ENCODE measurements around the gene ZNF527. TPM values are rescaled to one million over a fixed set of nuclear protein-coding genes. Genes with fewer than 3 reads are reported as not detected.
A peak's percentile ranks its signal among the peaks of the same experiment; 100 is the strongest.

Gene ZNF527
- total RNA-seq (2021; ENCODE audit: unreplicated experiment) (8.9 TPM), Bru-seq, nascent RNA (percentile 69 among the genes with signal in this experiment), BruChase-seq, experiment 1, labeled RNA remaining after a 2-hour chase (percentile 77 among the genes with signal in this experiment), BruChase-seq, experiment 2, labeled RNA remaining after a 6-hour chase (percentile 68 among the genes with signal in this experiment)
- 3.5 TPM for polyA plus RNA-seq (2012; ENCODE audit: insufficient read length)
- long read RNA-seq, transcript ZNF527-202 (5 exons, 2,828 nt), result major isoform, 5 of 12 reads
- long read RNA-seq, partial matches to known transcripts, result 0 of 12 reads
- long read RNA-seq, other reads (novel, unspliced or antisense), result 5 of 12 reads

DNA sequence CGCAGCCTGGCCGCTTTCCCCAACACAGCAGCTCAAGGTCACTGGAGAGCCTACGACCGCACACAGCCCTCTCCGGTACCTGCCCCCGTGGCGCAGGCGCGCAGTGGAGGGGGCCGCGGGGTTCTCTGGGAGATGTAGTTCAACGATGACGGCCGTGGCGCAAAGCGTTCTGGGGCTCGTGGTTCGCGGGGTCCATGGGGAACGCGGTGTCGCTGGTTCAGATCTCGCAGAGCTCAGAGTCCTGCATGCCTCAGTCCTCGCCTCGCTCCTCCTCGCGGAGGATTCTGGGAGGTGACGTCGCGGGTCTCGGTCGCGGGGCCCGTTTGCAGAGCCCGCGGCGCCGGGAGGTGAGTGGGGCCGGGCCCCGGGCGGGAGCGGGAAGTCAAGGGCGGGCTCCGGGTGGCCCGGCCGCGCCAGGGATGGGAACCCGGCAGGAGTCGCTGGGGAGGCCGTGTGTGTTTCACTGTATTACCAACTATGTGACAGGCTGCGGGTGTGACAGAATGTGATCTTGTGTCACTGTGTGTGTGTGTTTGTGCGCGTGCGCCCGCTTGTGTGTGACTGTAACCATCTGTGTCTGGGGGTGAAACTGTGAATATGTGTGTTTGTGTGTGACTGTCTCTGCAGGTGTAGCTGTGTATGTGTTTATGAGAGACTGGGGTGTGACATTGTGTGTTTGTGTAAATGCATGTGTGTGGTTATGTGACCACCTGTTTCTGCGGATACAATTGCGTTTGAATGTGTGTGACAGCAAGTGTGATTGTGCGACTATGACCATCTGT is at the start of gene ZNF527:
Gene ZNF527 (plus strand): TSS at position 220 of the 782 bp plus-strand sequence. CDS start 3,100 bp downstream, outside the sequence.
- H3K36me3 ChIP-seq (ENCODE audit: control insufficient read depth, insufficient read depth, low read length), result no peaks in the 10 kb centered on the region
- peak; percentile 100 for ATAC-seq
- TSS peak; percentile 87 for BruUV-seq (replicated peaks)
- intact Hi-C loops (cut with micrococcal nuclease; ENCODE audit: unreplicated experiment), result no loop called here
- peak within 1 kb of the TSS; percentile 67 to 95 for H3K4me3 ChIP-seq (ENCODE audit: low read depth in 2 of 2, low read length in 2 of 2)
- peaks cover 4% of the 10 kb centered on the region; the same call in 1 of the 2 replicates for H3K4me1 ChIP-seq (ENCODE audit: control insufficient read depth, insufficient read depth, low read length)
- H3K27me3 ChIP-seq (ENCODE audit: control insufficient read depth, insufficient read depth, low read length), result no peaks in the 10 kb centered on the region
- in situ Hi-C loops (cut with HindIII; ENCODE audit: low pct_unique_long_range_greater_than_20kb, low sequenced_read_pairs), result no loop called here
- TF ChIP-seq, protein P1, sequence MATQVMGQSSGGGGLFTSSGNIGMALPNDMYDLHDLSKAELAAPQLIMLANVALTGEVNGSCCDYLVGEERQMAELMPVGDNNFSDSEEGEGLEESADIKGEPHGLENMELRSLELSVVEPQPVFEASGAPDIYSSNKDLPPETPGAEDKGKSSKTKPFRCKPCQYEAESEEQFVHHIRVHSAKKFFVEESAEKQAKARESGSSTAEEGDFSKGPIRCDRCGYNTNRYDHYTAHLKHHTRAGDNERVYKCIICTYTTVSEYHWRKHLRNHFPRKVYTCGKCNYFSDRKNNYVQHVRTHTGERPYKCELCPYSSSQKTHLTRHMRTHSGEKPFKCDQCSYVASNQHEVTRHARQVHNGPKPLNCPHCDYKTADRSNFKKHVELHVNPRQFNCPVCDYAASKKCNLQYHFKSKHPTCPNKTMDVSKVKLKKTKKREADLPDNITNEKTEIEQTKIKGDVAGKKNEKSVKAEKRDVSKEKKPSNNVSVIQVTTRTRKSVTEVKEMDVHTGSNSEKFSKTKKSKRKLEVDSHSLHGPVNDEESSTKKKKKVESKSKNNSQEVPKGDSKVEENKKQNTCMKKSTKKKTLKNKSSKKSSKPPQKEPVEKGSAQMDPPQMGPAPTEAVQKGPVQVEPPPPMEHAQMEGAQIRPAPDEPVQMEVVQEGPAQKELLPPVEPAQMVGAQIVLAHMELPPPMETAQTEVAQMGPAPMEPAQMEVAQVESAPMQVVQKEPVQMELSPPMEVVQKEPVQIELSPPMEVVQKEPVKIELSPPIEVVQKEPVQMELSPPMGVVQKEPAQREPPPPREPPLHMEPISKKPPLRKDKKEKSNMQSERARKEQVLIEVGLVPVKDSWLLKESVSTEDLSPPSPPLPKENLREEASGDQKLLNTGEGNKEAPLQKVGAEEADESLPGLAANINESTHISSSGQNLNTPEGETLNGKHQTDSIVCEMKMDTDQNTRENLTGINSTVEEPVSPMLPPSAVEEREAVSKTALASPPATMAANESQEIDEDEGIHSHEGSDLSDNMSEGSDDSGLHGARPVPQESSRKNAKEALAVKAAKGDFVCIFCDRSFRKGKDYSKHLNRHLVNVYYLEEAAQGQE (IDR thresholded peaks at IDR 0.05; ENCODE audit: insufficient read depth in 1 of 2, low read depth in 2 of 2, low read length in 1 of 2), result 0 out of 4 replicates have a peak, but pooled peaks of 1 of the 2 experiments have one; percentile 17
- TF ChIP-seq POLR2AphosphoS5 (IDR thresholded peaks at IDR 0.05; ENCODE audit: low read depth, low read length), result peak; percentile 93
- TF ChIP-seq TCF7L2 (IDR thresholded peaks at IDR 0.05; ENCODE audit: low read depth, low read length), result peak; percentile 61; the same call in 1 of the 2 replicates
- no peak for TF ChIP-seq SIN3A (IDR thresholded peaks at IDR 0.05; ENCODE audit: borderline replicate concordance, insufficient read depth, low read depth, low read length)
- TF ChIP-seq, protein P2, sequence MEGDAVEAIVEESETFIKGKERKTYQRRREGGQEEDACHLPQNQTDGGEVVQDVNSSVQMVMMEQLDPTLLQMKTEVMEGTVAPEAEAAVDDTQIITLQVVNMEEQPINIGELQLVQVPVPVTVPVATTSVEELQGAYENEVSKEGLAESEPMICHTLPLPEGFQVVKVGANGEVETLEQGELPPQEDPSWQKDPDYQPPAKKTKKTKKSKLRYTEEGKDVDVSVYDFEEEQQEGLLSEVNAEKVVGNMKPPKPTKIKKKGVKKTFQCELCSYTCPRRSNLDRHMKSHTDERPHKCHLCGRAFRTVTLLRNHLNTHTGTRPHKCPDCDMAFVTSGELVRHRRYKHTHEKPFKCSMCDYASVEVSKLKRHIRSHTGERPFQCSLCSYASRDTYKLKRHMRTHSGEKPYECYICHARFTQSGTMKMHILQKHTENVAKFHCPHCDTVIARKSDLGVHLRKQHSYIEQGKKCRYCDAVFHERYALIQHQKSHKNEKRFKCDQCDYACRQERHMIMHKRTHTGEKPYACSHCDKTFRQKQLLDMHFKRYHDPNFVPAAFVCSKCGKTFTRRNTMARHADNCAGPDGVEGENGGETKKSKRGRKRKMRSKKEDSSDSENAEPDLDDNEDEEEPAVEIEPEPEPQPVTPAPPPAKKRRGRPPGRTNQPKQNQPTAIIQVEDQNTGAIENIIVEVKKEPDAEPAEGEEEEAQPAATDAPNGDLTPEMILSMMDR (IDR thresholded peaks at IDR 0.05), result no peak
- H3K27ac ChIP-seq (ENCODE audit: low read length), result peak within 1 kb of the TSS; percentile 93
- POLR2A ChIA-PET, result interaction anchor here (0.5 to 1.0 kb wide), 10 partner anchors 8 to 720 kb away, joined by 3 to 12 read pairs (median 4); partner anchors contain the start of gene WDR87
- CTCF ChIA-PET, result interaction anchor here (0.7 kb wide), 2 partner anchors 10 to 173 kb away, joined by 3 to 8 read pairs; no protein-coding TSS in a partner anchor
- peak; percentile 93 for DNase-seq (ENCODE audit: low read depth, low spot score)
- H3K9me3 ChIP-seq (ENCODE audit: control insufficient read depth, insufficient read depth, low read depth, low read length), result peaks cover 21% of the 10 kb centered on the region; the same call in 1 of the 2 replicates

DNA sequence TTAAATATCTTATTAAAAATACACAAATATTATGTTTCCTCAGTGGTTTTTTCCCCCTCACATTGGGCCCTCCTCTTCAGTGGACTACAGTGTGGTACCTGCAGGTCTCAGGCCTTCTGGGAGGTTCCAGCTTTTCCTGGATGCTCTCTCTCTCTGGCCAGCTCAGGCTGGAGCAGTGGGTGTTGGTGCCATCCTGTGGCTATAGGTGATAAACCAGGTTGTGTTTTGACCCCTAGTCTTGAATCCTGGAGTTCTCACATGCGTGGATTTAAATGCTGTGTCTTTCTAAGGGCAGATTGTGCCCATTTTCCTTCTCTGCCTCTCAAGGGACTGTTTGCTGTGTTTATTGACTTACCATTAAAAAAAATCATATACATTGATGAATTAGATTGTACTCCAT is 41.2 kb upstream of the ZNF527 start:
- DNase-seq (ENCODE audit: low read depth, low spot score), result no peak
- intact Hi-C loops (cut with micrococcal nuclease; ENCODE audit: unreplicated experiment) (no loop called here), in situ Hi-C loops (cut with HindIII; ENCODE audit: low pct_unique_long_range_greater_than_20kb, low sequenced_read_pairs) (no loop called here)
- Histone ChIP-seq H3K36me3 (ENCODE audit: control insufficient read depth, insufficient read depth, low read length) (peaks cover 8% of the 10 kb centered on the region; the same call in 1 of the 2 replicates), H3K9me3 (ENCODE audit: control insufficient read depth, insufficient read depth, low read depth, low read length) (no peaks in the 10 kb centered on the region), H3K4me3 (ENCODE audit: low read depth in 2 of 2, low read length in 2 of 2) (no peak overlapping the region), H3K27me3 (ENCODE audit: control insufficient read depth, insufficient read depth, low read length) (no peaks in the 10 kb centered on the region), H3K27ac (ENCODE audit: low read length) (no peak overlapping the region), H3K4me1 (ENCODE audit: control insufficient read depth, insufficient read depth, low read length) (peaks cover 14% of the 10 kb centered on the region)
- ATAC-seq, result peak; percentile 57
- TF ChIP-seq, protein P2 (IDR thresholded peaks at IDR 0.05), result peak; percentile 81
- TF ChIP-seq, protein P1 (IDR thresholded peaks at IDR 0.05; ENCODE audit: insufficient read depth in 1 of 2, low read depth in 2 of 2, low read length in 1 of 2), result no peak
- ChIA-PET POLR2A (no interaction called here), CTCF (no interaction called here)
- no TSS peak for BruUV-seq (replicated peaks)

Data from Panc1 (cell line).